CD1c-positive myeloid dendritic cell (primary cell): ENCODE measurements around the gene PEX14.
"Not testable (repeated sequence)": the region's sequence is repeated elsewhere in the genome, so short reads cannot be mapped to it uniquely, and the experiment has no call there.

Experiments
- DNase-seq: peaks from one replicate; pipeline ENCODE4 v3.0.0-alpha.2; 2016; ENCODE audit errors: extremely low spot score

The PEX14 gene, protein sequence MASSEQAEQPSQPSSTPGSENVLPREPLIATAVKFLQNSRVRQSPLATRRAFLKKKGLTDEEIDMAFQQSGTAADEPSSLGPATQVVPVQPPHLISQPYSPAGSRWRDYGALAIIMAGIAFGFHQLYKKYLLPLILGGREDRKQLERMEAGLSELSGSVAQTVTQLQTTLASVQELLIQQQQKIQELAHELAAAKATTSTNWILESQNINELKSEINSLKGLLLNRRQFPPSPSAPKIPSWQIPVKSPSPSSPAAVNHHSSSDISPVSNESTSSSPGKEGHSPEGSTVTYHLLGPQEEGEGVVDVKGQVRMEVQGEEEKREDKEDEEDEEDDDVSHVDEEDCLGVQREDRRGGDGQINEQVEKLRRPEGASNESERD

DNA sequence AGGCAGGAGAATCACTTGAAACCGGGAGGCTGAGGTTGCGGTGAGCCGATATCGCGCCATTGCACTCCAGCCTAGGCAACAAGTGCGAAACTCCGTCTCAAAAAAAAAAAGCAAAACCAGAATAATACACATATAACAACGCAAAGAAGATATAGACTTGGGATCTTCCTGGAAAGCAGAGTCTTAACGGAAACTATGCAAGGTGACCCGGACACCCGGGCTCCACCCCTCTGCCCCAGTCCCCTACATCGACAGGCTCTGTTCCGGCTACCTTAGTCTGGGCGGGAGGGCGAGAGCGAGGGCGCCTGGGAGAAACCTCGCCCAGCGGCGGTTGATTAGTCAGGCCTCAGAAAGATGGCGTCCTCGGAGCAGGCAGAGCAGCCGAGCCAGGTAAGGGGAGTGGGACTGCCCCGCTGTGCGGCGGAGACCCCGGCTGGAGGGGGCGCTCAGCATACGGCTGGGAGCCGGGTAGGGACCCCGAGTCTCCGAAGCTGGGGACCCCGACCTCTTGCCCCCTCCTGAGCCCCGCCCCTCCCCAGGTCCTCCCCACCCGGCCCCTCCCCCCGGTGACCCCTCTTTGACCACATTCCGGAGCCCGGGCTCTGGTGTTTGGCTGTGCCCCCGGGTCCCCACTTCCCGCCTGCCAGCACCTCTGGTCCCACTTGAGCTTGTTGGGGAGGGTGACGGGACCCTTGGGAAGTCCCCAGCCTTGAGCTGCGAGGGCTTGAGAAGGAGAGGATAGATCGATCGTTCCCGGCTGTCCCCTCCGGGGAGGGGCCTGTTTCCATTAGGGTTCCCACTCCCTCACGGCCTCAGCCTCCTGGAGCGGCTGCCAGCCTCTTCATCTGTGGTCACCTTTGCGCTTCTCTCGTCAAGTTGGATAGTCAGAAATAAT, at the start of gene PEX14:
TSS of gene PEX14 (plus strand) at position 338 of the 895 bp plus-strand sequence. CDS start at position 355, 17 bp downstream.
- DNase-seq, result peak; percentile 89

DNA sequence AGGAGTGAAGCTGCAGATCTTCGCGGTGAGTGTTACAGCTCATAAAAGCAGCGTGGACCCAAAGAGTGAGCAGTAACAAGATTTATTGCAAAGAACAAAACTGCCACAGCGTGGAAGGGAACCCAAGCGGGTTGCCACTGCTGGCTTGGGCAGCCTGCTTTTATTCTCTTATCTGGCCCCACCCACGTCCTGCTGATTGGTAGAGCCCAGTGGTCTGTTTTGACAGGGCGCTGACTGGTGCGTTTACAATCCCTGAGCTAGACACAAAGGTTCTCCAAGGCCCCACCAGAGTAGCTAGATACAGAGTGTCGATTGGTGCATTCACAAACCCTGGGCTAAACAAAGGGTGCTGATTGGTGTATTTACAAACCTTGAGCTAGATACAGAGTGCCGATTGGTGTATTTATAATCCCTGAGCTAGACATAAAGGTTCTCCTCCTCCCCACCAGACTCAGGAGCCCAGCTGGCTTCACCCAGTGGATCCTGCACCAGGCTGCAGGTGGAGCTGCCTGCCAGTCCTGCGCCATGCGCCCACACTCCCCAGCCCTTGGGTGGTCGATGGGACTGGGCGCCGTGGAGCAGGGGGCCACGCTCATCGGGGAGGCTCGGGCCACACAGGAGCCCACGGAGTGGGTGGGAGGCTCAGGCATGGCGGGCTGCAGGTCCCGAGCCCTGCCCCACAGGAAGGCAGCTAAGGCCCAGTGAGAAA, 48.8 kb upstream of the PEX14 start:
- DNase-seq, result not testable (repeated sequence)

DNA sequence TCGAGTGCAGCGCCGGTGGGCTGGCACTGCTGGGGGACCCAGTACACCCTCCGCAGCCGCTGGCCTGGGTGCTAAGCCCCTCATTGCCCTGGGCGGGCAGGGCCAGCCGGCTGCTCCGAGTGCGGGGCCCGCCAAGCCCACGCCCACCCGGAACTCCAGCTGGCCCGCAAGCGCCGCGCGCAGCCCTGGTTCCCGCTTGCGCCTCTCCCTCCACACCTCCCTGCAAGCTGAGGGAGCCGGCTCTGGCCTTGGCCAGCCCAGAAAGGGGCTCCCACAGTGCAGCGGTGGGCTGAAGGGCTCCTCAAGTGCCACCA, 48.3 kb upstream of the PEX14 start:
- DNase-seq, result not testable (repeated sequence)

DNA sequence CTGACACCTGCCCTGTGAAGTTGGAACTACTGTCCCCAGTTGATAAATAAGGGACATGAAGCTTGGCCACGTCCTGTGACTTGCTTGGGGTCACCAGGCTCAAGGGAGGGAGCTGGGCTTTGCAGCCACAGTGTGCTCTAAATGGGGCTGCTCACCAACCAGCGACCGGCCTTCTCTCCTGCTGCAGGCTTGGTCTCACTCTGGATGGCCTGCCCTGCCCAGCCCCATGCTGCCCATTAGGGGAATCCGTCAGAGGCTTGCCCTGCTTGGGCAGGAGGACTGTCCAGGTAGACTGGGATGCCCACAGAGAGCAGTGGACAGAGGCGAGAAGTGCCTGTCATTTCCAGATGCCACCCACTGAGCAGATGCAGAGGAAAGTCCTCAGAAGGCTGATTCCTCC, 45.8 kb upstream of the PEX14 start:
- DNase-seq, result no peak

DNA sequence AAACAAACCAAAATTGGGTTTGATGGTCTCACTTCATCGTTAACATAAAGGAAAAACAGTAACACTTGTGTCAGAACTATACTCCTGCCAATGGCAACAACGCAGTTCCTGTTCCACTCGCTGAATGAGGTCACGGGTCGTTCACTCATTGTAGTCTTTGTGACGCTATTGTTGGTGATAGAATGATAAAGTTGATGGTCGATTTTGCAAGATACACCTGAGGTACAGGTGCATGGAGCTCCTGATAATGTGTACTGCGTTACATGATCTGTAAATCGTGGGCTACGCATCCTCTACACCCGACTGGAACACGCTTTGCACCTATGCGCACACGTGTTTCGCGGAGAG, 44.9 kb upstream of the PEX14 start:
- peak; percentile 70 for DNase-seq

DNA sequence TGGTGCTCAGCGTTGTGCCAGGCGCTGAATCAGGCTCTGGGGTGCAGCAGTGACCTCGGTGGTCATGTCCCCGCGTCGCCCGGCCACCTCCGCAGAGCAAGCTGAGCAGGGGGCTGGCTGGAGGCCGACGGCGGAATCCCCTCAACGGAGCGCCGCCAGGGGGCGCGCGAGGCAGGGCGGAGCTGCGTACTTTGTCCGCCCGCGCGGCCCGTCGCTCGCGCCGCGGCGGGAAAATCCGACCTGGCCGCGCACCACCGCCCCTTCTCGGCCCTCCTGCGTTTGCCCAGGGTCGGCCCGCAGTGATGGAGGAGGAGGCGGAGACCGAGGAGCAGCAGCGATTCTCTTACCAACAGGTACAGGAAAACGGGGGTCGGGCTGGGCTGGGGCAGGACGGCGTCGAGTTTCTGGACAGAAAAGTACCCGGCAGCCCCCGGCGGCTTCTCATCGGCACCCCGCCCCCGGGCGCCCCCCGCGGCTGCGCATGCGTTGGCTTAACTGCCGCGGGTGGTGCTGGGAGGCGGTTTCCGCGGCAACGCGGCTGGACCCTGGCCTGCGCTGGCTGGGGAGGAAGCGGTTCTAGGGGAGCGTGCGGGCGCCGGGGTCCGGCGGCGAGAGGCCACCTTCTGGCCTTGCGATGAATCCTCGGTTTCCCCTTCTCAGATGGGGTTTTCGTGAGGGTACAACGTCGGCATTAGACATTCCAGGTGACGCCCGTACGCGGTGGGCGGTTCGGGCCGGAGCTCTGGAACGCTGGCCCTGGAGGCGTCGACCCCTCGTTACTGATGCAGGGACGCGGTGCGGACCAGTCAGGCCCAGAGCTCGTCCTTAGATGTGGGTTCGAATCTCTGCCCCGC, 44.3 kb upstream of the PEX14 start, which contains the start of gene CENPS:
TSS of gene CENPS (plus strand) at position 218 of the 854 bp plus-strand sequence. CDS start at position 303, 85 bp downstream.
- peak; percentile 95 for DNase-seq

DNA sequence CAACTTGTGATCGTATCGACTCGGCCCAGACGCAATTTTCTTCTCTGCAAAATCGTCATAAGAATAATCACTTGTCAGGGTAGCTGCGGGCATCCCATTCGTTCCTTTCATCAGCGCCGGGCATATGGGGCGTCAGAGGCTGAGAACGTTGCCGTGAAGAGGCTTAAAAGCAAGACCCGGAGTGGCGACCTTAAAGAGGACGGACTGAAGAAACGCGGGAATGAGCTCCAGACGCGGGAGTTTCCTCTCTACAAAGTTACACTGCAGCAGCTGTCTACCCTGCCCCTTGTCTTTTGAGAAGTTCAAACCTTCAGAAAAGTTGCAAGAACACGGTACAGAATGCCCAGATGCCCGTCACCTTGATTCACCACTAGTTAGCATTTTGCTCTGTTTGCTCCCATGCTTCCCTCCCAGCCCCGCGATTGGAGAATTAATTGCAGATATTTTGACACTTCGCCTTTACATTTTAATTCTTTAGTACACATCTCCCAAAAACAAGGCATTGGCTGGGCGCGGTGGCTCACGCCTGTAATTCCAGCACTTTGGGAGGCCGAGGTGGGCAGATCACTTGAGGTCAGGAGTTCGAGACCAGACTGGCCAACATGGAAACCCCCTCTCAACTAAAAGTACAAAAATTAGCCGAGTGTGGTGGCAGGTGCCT, 43.5 kb upstream of the PEX14 start:
- DNase-seq, result no peak

GRCh38 chr1:10432910-10433700, 41.6 kb upstream of the PEX14 start:
- no peak for DNase-seq

DNA sequence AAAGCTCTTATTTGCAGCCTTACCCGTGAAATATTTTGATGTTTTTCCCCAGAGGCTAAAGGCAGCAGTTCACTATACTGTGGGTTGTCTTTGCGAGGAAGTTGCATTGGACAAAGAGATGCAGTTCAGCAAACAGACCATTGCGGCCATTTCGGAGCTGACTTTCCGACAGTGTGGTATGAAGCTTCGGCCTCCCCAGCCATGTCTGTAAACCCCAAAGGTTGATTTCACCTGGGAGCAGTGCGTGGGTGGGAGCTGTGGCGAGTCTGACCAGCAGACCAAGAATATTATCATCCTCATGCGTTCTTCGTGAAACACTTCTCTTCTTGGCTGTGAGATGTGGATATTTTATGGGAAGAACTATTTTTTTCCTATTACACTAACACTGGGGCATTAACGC, 41.0 kb upstream of the PEX14 start:
- no peak for DNase-seq

- DNase-seq, result no peak
Observed at GRCh38 chr1:10434590-10434989, 40.2 kb upstream of the PEX14 start.

DNA sequence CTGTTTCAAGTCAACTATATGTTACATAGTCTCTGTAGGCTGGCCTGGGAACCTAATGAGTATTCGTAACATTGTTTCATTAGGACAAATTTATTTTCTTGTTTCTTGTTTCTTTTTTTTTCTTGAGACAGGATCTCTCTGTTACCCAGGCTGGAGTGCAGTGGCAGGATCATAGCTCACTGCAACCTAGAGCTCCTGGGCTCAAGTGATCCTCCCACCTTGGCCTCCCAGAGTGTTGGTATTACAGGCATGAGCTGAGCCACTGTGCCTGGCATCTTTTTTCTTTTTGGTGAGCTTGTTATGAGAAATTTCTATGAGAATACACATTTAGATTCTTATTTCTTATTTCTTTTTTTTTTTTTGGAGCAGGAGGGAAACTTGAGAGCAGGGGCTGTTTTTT, 37.7 kb upstream of the PEX14 start:
- no peak for DNase-seq

DNA sequence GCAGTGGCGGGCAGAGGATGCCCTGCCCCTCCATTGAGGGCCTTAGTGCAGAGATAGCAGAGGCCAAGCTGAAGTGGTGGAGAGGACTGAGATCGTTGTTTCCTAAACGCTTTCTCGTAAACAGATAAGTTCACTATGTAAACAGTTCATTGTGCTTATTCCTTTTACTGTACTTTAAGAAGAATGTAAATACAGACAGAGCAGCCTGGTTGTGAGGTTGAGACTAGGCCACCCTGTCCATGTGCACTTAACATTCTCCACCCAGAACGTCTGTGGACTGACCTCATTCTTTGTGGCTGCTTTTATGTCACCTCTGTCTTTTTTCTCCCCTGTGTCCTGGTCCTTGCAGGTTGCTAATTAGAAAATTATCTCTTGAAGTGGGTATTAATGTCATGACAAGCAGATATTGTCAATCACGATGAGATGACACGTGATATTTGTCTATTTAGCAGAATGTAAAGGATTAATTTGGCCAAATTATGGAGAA, 36.0 kb upstream of the PEX14 start:
- no peak for DNase-seq

GRCh38 chr1:10440305-10440704, 34.4 kb upstream of the PEX14 start:
- DNase-seq, result no peak

GRCh38 chr1:10440794-10441193, 34.0 kb upstream of the PEX14 start:
- no peak for DNase-seq

- DNase-seq, result no peak
Observed at GRCh38 chr1:10444248-10444647, 30.5 kb upstream of the PEX14 start.

- no peak for DNase-seq
Observed at GRCh38 chr1:10444795-10445397, 29.9 kb upstream of the PEX14 start.

GRCh38 chr1:10446790-10447422, 27.8 kb upstream of the PEX14 start:
- no peak for DNase-seq

- no peak for DNase-seq
Observed at GRCh38 chr1:10449751-10450150, 25.0 kb upstream of the PEX14 start, which contains the start of gene CORT. CORT (plus strand) TSS chr1:10450031; CDS start chr1:10450224, 193 bp downstream.
